Midbrain (tissue), 1 donor: ENCODE results near the gene RNF208.

Experiments
- DNase-seq: peaks from one replicate; lab custom pipeline; 2025; lab: John Stamatoyannopoulos, UW

RNF208 gene

DNA sequence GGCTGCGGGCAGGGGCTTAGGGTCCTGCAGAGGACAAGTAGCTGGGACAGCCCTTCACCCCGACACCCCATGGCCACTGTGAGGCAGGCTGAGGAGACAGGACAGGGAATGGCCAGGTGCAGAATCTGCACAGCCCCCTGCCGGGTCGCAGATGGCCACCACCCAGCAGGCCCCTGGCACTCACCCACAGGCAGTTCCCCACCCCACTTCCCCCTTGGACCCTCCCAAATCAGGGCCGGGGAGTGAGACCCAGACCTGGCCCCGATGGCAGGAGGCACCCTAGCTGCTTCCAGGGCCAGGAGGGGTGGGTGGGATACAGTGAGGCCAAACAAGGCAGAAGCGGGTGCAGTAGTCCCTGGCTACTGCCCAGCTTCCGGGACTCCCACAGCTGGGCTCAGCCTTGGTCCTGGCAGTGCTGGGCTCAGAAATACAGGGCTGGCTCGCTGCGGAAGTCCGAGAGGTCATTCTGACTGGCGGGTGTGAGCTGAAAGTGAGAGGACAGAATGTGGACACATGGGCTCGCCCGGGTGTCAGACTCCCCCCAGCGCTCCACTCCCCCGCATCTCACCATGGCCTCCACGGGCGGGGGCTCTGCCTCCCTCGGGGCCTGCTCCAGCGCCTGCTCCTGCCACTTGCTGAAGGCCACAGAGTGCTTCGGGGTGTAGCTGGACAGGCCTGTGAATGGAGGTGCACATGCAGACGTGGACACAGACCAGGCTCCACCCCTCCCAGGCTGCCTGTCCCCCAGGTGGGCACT, 30.2 kb downstream of the RNF208 start:
- DNase-seq = peak; percentile 60

DNA sequence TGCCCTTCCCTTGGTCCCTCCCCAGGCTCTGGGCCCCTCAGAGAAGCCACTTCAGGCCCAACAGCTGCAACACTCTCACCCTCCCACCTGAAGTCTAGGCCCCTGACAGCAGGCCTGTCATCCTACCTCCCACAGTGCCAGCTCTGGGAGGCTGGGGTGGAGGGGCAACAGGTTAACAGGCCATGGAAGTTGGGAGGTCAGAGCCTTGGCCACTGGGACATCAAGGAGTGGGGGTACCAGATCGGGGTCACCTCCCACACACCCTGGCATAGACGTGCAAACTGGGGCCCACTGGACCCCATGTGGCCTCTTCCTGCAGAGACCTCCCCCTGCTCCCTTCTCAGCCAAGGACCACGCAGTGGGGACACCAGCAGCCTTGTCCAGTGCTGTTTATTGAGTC, 30.8 kb downstream of the RNF208 start:
- DNase-seq = no peak

DNA sequence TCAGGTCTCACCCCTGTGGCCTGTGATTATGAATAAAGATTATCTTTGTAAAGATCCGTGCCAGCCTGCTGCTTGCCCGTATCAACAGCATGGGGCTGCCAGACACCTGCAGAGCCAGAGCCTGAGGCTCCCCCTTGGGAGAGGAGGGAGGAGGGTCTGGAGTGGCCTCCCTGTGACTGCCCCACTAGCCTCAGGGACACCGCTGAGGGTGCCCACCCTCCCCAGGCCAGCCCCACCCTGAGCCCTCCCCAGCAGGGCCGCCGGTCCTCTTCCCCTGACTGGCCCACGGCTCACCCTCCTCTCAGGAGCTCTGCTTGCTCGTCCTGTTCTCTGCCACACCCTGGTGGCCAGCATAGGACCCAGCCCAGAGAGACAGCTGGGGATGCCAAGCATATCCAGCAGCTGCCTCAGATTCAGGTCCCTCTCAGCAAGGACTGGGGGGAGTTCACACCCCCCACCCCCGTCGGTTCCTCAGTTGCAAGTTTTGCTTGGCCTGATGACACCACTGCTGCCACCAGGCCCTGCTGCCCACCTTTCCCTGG, 31.7 kb downstream of the RNF208 start:
- no peak for DNase-seq

DNA sequence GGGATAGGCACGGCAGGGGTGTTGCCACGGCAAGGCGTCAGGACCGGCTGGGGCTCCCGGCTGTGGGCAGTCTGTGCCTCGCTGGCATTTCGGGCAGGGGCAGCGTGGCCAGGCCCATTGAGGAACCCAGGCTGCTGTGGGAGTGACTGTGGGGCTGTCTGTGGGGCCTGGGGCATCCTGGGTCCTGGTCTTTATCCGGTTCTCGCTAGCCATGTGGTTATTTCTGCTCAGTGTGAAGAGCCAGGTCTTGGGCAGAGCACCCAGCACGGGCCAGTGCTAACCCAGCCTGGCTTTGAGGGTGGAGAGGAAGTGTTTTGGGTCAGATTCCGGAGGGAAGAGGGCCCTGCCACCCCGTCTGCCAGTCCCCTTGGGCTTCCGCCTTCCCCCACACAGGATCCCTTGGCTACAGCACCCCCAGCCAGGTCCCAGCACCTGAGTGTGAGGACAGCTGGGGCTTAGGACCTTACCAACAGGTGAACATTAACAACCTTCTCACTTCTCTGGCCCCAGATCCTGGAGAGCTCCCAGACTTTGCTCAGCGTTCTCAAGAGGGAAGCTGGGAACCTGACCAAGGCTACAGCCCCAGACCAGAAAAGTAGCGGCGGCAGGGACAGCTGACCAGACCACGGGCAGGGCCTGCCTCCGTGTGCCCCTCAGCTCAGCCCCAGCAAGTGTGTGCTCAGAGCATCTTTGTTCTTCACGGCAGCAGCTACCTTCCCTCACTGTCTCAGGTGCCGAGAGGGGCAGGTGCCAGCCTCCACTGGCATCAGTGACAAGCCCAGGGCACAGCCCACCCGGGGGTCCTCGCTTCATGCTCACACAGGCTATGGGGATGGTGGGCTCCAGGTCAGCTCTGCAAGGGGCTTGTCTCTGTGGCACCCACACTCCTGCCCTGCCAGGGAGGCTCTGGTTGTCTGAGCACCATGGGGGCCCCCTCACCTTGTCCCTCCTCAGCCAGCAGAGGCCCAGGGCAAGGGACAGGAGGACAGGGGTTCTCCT, 32.4 kb downstream of the RNF208 start:
- DNase-seq = no peak

DNA sequence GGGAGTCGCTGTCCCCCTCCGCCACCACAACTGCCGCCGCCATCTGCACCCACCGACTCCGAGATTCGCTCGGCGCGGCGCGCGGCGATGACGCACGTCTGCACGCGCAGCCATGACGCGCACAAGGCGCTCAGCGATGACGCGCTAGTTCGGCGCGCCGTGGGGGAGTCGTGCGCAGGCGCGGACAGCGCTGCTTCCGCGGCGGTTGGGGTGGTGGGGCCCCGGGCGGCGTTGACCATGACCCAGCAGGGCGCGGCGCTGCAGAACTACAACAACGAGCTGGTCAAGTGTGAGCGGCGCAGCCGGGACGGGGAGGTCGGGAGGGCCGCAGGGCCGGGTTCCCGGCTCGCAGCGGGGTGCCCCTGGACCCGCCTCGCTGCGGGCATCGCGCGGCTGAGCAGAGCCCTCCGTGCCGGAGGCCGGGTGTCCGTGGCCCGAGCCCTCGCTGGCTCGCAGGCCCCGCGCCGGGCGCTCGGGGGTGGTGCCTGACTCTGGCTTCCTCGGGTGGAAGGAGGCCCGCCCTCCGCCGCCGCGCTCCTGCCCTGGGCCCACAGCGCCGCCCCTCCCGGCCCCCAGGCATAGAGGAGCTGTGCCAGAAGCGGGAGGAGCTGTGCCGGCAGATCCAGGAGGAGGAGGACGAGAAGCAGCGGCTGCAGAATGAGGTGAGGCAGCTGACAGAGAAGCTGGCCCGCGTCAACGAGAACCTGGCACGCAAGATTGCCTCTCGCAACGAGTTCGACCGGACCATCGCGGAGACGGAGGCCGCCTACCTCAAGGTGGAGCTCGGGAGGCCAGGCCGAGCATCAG, 33.3 kb downstream of the RNF208 start, which contains the start of the genes ANAPC2 and SSNA1:
TSS of gene ANAPC2 (minus strand) at position 71 of the 807 bp plus-strand sequence. CDS start at position 43, 28 bp downstream.
TSS of gene SSNA1 (plus strand) at position 187 of the 807 bp plus-strand sequence. CDS start at position 238, 51 bp downstream.
- peak; percentile 95 for DNase-seq

DNA sequence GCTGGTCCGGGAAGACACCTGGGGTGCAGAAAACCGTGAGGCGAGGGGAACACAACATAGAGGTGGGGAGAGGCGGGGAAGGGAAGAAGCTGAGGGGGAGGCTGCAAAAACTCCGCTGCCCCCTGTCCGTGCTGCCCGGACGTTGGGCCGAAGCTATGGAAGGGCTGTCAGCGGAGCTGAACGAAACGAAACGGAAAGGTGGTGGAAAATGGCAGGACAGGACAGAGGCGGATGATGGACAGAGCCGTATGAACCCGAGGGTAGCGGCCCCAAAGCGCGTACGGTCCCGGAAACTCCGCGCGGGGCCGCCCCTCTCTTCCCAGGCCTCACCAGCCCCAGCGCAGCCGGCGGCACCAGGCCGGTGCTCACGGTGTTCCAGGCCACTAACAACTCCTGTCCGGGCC, 34.0 kb downstream of the RNF208 start:
- no peak for DNase-seq

DNA sequence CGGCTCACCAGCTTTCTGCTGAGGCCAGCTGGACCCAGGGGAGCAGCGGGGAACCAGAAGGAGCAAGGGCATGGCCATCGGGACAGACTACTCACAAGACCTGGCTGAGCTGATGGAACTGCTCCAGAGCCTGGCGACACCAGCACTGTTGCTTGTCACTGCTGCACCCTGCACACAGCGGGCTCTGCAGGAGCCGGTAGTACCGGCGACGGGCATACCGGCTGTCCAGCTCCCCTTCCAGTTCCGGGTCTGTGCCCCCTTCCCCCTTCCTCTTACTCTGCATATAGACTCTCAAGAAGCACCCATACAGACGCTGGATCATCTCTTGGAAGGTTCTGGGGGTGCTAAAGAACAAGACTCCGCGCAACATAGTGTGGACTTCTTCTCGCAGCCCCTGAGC, 34.7 kb downstream of the RNF208 start:
- DNase-seq = no peak

DNA sequence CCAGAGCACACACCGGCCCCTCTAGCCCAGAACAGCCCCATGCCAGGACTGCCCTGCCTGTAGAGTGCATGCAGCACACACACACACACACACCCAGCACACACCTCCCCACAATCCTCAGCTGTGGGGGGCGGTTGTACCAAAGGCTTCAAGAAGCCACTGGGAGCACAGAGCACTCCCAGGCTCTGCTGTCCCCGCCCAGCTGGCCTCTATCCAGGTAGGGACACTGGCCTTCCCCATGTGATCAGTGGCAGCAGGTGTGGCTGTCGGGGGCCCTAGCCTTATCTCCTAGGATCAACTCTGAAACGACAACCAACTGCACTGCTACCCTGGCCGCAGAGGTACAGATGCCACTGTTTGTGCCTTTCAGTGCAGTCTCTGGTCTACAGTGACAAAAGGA, 35.7 kb downstream of the RNF208 start:
- DNase-seq = no peak

DNA sequence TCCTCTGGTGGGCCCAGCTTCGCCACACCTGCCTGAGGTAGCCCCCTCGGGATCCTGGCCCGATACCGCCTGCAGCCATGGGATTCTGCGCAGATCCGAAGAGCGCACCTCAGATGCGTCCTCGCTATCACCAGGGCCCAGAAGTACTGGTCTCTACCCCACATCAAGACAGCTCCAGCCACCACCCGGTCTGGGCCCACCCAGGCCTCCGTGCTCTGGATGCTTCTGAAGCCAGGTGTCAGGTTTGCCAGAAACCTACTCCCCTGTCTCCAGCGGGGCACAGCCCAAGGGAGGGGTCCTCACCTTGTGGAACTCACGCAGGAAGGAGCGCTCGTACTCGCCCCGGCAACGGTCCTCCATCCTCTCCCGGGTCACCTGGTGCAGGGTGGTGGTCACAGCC, 36.1 kb downstream of the RNF208 start:
- DNase-seq = no peak

DNA sequence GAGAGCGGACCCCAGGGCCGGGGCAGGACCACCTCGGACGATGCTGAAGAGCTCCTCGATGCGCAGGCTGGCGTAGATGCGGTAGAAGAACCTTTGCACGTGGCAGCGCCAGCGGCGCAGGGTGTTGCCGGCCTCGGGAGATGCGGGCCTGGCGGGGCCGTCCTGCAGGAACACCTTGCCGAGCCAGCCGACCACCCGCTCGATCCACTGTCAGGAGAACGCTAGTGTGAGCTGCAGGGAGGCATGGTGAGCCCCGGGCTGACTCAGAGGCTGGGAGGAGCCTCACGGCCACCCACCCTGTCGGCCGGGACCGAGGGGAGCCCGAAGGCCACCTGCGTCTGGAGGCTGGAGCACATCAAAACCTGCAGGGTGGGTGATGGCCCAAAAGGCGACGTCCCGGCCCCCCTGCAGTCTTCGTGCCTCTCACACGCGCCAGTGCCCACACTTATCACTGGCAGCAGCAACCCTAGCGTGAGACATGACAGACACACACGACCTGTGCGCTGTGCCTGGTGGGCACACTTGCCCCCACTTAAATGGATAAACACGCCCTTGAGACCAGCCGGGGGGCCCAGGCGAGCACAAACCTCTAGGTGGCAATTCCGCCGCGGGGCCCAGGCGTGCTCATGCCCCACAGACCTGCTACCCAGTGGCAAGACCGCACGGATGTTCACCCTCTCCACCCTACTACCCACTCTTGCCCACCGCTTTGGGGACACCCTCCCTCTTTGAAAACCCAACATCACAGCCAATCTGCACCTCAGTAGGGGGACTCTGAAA, 37.0 kb downstream of the RNF208 start:
- DNase-seq = no peak

DNA sequence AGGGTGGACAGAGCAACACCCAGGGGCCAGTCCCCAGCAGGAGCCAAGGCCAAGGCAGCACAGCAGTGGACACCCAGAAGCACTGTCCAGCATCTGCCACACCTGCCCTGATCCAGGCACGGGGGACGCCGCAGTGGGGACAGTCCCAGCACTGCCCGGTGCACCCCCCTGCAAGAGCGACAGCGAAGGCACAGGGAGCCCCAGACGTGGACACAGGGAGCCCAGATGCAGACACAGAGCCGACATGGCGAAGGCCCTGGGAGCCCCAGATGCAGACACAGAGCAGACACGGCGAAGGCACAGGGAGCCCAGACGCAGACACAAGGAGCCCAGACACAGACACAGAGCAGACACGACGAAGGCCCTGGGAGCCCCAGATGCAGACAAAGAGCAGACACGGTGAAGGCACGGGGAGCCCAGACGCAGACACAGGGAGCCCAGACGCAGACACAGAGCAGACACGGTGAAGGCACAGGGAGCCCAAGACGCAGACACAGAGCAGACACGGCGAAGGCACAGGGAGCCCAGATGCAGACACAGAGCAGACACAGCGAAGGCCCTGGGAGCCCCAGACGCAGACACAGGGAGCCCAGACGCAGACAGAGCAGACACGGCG, 38.0 kb downstream of the RNF208 start:
- no peak for DNase-seq

DNA sequence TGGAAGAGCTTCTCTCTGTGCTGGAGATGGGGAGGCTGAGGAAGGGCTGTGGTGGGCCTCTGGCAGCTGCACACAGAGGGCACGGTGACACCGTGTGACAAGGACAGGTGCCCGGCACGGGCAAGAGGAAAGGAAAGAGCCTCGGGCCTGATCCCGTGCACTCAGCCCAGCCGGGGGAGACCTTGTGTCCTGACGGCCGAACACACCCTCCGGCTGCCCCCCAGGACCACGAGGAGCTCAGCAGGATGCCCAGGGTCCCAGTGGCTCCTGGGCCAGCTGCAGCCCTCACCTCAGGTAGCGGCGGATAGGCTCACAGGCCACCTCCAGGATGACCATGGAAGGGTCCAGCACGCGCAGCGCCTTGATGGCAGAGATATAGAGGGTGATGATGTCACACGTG, 39.2 kb downstream of the RNF208 start:
- DNase-seq = no peak

DNA sequence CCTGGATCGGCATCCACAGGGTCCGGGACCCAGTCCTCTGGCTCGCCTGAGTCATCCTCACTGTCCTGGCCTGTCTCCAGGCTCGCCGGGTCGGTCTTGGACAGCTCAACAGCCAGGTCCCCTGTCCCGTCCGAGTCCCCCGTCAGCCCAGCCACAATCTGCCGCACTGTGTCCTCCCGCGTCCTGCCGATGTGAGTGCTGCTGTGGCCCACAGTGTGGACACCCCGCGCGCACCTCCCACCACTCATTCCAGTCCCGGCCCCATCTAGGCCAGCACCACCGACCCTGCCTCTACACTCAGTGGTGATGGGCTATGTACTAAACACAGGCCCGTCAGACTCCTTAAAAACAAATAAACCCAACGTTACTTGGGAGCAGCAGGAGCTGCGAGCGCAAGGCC, 40.4 kb downstream of the RNF208 start:
- no peak for DNase-seq

DNA sequence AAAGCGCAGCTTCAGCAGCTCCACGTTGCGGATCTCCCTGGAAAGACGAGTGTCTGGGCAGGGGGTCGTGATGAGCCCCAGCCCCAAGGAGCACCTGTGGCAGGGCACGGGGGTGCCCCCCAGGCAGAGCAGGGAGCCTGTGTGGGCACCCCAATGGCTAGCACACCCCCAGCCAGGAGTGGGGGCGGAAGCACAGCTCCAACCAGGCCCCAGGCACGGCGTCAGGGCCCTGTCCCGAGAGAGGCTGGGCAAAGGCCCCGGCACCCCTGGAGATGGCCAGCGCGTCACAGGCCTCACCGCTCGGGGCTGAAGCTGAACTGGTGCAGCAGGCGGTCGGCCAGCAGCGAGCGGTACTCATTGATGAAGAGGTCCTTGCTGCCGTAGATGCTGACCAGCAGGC, 41.5 kb downstream of the RNF208 start:
- DNase-seq = no peak

DNA sequence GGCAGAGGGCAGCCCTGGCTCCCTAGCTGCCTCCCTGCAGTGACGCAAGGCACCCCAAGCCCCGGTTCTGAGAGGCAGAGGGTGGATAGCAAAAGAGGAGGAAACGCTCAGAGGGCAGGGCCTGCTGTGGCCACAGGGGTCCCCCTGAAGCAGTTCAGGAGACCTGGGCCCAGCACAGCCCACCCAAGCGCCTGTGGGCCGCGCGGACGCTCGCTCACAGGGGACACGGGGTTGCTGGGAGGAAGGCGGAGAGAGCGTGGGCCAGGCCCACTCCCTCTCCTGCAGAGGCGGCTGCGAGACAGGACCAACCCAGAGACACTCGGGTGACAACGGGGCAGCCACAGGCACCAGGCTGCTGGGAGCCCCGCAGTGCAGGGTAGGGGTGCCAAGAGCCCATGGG, 42.3 kb downstream of the RNF208 start:
- no peak for DNase-seq

DNA sequence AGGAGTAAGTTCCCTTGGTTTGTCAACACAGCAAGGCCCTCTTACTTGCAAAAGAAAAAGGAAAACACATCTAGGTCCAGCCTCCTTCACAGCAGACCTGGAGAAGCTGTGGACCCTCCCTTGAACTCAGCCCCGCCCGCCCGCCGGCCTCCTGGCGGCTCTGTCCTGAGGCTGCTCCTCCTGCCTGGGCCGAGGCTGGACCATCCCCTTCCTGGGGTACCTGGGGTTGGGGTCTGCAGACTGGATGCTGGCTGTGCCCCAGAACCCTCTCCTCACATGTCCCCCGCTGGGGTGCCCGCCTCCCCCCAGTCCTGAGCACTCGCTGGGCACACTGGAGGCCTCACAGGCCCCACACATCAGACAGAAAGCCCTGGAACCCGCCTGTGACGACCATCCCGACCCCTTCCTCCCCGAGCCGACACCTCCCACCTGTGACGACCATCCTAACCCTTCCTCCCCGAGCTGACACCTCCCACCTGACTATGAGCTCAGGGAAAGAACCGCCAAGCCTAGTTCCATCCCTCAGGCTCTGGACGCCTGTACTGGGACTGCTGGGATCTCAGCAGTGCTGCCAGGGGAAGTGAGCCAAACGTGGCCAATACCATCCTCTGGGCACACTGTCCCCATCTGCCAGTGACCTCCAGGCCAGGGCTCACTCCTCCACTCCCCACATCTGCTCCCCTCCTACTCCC, 43.0 kb downstream of the RNF208 start:
- DNase-seq = no peak

DNA sequence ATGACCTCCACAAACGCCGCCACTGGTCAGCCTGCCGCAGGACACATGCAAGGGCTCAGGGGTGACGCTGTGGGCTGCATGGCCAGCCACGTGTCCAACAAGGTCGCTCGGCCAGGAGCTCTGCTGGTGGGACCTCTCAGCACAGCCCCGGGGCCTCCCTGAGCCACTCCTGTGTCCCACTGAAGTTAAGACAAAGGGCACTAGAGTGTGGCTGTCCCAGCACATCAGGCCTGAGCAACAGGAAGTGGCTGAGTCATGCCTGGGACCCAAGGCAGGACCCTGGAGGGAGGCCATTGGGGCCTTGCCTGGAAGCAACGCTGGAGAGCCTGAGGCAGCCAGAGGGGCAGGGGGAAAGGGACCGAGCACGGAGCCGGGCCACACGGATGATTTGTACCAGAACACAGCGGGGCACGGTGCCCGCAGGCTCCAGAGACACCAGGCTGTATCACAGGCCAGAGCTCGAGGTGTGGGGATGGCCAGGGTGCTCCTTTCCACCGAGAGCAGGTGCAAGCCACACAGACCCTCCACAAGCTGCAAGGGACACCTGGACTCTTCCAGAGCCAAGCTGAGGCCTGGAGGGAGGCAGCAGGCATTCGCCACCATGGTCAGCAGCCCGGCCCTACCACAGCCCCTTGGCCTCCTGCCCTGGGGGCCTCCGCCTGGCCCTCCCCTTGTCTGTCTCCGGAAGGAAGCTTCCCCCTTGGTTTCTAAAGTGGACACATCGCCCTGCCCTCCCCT, 43.7 kb downstream of the RNF208 start:
- no peak for DNase-seq

DNA sequence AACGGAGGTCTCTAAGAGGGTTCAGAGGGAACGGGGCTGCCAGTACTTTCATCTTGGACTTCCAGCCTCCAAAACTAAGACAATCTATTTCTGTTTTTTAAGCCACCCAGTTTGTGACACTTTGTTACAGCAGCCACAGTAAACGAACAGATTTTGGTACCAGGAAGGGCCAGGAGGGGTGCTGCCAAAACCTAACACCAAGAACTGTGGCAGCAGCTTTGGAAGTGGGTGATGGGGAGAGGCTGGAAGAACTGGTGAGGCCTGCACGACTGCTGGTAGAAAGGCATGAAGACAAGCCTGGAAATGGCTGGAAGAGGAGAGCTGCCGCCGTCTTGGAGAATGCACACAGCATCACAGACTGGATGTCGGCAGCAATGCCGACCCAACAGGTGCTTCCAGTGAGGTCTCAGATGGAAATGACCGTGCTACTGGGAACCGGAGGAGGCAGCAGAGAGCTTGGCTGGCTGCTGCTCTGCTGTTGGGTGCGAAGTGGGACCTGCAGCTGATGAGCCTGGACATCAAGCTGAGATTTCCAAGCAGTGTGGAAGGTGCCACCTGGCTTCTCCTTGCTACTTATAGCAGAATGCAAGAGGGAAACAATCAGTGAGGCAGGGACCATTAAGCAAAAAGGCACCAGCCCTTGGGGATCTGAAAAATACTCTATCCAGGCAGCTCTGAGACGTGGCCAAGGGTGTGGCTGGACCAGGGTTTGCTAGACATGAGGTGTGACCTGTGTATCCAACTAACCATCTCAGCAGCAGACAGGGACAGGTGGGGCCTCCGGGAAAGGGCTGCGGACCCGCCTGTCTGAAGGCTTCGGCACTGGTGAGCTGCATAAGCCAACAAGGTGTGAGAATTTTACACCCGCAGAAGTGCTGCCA, 45.5 kb downstream of the RNF208 start:
- no peak for DNase-seq
